Astrocyte (in vitro differentiated cells and primary cell): ENCODE results near the gene CNOT11.

Experiments used
- CTCF ChIP-seq: IDR thresholded peaks from 2 replicates; pipeline ENCODE4 v1.5.1; 2011; ENCODE audit warnings: low read depth, mild to moderate bottlenecking, inconsistent platforms, low read length, moderate library complexity; ENCODE audit not compliant: insufficient read depth
- EZH2 ChIP-seq: IDR thresholded peaks from 2 replicates; pipeline ENCODE4 v1.6.1; 2012; ENCODE audit warnings: mild to moderate bottlenecking, low read length, inconsistent platforms; ENCODE audit not compliant: insufficient read depth

- TF ChIP-seq CTCF = no peak
- TF ChIP-seq EZH2 = no peak
Observed at GRCh38 chr2:101307503-101307902, 54.8 kb downstream of the CNOT11 start.
